GM19324 (cell line): Measurements from ENCODE around the gene SEMA6D.

Experiments used
- ATAC-seq: cut with Tn5 transposase; IDR thresholded peaks from one replicate; pipeline ENCODE4 v1.9.1; 2021; ENCODE audit warnings: mild to moderate bottlenecking, moderate library complexity; ENCODE audit not compliant: unreplicated experiment, low FRiP score

The SEMA6D gene, protein sequence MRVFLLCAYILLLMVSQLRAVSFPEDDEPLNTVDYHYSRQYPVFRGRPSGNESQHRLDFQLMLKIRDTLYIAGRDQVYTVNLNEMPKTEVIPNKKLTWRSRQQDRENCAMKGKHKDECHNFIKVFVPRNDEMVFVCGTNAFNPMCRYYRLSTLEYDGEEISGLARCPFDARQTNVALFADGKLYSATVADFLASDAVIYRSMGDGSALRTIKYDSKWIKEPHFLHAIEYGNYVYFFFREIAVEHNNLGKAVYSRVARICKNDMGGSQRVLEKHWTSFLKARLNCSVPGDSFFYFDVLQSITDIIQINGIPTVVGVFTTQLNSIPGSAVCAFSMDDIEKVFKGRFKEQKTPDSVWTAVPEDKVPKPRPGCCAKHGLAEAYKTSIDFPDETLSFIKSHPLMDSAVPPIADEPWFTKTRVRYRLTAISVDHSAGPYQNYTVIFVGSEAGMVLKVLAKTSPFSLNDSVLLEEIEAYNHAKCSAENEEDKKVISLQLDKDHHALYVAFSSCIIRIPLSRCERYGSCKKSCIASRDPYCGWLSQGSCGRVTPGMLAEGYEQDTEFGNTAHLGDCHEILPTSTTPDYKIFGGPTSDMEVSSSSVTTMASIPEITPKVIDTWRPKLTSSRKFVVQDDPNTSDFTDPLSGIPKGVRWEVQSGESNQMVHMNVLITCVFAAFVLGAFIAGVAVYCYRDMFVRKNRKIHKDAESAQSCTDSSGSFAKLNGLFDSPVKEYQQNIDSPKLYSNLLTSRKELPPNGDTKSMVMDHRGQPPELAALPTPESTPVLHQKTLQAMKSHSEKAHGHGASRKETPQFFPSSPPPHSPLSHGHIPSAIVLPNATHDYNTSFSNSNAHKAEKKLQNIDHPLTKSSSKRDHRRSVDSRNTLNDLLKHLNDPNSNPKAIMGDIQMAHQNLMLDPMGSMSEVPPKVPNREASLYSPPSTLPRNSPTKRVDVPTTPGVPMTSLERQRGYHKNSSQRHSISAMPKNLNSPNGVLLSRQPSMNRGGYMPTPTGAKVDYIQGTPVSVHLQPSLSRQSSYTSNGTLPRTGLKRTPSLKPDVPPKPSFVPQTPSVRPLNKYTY

DNA sequence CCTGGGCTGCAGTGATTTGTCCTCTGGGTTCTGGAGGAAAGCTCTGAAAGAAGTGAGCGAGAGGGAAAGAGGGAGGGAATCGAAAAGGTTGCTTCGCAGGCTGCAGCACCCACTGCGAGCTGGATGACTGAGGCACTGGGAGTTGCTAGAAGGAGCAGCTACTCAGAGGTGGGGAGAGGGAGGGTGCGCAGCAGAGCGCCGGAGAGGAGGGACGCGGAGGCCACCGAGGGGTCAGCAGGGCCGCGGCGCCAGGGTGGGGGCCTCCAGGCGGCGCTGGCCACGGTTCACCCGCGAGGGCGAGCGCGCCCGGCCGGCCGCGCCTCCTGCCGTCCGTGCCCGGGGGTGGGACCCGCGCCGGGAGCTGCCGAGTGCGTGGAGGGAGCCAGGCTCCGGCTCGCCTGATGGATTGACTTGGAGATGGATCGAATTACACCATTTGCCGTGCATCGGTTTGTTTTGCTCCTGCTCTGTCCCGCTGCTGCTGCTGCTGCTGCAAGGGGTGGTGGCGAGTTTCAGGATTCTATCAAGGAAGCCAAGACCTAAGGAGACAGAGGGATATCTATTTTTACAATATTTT is at the start of gene SEMA6D:
TSS of gene SEMA6D (plus strand) at position 470 of the 577 bp plus-strand sequence. CDS start 42,294 bp downstream, outside the sequence.
- no peak for ATAC-seq

DNA sequence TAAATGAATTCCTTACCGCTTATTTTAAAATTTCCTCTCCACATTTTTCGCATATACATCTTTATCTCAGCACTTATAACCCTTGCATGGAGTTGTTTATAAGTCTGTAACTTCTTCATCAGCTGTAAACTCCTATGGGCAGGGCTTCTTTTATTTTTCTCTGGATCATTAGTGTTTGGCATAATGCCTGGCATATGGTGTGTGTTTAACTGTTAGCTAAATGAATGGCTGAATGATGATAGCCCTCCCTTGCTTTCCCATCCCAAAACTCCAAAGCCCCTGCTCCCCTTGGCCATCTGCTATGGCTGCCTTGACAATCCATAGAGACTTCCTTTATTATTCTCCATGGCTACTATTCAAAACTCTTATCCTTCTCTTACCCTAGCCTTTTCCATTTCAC is 48.1 kb upstream of the SEMA6D start:
- ATAC-seq = no peak

DNA sequence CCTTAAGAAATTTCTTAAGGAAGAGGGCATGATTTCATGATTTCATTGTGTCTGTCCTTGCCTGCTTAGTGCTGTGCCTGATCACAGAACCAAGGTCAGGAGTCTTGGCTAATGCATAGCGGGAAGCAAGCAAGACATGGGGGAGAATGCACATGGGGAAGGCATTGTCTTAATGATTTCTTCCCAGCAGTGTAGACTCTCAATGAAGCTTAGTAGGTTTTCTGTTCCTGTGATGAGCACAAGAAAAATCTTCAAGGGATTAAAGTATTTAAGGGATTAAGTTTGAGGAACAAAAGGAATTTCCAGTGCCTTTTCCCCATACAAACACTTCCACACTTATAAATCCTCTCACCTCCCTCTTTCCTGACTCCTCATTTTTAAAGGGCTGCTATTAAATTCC is 46.9 kb upstream of the SEMA6D start:
- ATAC-seq = no peak

DNA sequence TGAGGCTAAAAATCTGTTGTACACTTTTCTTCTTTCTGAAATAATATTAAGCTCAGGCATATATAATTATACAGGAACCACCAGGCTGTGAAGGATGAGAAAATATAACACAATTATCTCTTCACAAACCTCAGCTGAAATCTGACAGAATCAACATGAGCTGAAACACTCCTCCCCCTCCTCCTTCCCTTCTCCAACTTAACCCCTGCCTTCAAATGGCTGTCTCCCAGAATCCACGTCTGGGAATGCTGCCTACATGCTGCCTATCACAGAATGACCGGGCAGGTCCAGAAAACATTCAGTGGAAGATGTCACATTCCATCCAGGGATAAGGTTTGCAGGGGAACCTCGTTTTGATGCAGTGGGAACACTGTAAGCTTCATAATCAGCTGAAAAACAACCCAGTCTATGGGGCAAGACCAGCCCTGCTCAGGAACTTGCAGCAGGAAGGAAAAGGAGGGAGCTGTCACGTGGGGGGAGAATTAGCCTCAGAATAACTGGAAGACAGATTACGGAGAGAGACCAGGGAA is 44.0 kb upstream of the SEMA6D start:
- no peak for ATAC-seq

DNA sequence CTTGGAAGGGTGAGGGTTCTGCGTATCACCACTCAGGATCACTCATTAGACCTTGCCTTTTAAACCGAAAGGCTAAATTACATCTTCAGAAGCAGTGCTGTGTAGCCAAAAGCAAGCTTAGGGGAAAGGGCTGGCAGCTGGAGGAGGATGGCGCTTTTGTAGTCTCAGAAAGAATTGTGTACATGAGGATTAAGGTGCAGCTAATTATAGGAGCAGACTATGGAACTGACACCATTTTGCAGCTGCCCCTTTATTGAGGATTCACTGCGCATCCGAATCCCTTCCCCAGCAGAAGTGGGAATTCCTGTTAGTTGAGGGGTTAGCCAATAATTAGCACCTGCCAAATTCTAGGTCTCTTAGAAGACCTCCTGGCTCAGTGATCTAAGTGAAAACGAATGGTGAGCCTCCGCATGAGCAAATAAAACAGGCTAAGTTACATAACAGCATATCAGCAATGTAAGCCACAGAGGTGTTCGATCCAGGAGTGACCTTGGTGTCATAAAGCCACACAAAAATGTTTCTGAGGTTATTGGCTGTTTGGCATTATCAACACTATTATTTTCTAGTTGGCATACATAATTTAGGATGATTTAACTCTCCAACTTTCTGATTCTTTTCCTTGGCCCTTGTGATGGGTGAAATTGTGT is 42.6 kb upstream of the SEMA6D start:
- ATAC-seq = no peak

DNA sequence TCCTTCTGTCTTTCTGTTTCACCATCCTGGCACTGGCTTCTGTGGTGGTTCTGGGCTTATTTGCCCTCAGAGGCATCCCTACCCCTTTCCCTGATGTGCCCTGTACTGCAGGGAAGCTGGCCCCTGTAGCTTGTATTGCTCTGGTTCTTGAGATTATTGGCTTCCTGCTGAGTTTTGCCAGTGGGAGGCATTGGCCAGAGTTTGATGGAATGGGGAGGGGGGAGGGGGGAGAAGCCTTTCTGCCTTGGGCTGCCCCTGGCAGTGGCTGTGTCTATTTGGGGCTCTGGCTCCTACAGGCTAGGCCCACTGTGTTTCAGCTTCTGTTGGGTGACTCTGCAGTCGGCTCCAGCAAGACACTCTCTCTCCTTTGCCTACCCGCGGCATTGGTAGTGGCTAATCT is 41.6 kb upstream of the SEMA6D start:
- ATAC-seq = no peak

DNA sequence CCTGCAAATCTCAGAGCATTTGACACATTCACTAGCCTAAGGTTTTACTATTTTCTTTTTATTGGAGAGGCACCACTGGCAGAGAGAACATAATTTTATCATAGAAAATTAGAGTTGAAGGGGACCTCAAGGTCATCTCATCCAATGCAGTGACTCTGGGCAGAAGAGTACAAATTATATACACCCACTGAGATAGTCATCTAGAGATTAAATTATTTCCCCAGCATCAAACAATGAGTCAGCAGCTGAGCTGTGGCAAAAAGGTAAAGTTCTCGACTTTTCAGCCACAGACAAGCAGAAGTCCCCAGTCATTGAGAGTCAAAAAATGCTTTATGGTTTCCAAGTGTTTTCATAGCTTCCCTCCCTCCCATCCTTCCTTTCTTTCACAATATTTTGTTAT is 39.3 kb upstream of the SEMA6D start:
- no peak for ATAC-seq

DNA sequence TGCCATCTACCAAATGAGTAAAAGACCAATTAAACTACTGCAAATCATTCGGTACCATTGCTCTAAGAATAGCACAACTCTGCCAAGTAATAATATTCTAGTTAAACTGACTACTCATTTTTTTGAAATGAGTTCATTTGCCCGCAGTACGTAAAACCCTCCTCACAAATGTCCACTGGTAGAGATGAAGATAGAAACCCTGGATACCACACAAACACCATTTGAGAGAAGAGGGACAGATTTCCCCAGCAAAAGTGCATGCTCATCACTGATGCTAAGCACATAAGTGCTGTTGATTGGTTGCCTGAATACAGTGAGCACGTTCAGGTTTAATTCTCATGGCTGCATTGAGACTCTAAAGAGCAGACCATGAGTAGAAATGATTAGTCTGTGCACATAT is 34.6 kb upstream of the SEMA6D start:
- ATAC-seq = no peak

DNA sequence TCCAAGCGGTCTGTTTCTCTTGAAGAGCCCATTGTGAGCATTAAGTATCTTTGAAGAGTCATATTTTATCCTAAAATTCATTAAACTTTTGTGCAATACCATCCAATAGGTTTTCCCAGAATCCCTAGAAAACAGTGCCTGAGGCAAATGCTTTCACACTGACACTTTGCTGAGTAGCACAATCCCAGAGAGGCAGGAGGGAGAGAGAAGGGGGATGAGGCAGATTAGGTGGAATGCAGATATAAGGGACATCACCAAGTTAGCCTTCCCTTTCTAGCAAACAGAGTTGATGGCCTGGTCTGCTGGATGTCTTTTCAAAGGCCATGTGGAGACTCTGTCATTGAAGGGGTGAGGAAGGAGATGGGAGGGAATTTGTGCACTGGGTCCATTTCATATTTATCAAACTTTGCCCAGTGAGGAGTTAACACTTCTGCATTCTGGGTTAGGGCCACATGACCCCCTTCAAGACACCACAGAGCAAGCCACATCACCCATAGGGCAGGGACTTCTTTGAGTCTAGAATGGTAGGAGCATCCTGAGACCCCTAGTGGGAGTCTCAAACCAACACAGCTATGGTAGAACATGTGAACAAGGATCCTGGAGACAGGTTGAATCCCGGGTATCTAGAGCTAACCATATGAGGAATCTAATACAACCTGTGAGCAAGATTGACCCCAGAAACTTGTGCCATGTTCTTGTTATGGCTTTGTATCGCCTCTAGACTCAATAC is 32.0 kb upstream of the SEMA6D start:
- no peak for ATAC-seq

DNA sequence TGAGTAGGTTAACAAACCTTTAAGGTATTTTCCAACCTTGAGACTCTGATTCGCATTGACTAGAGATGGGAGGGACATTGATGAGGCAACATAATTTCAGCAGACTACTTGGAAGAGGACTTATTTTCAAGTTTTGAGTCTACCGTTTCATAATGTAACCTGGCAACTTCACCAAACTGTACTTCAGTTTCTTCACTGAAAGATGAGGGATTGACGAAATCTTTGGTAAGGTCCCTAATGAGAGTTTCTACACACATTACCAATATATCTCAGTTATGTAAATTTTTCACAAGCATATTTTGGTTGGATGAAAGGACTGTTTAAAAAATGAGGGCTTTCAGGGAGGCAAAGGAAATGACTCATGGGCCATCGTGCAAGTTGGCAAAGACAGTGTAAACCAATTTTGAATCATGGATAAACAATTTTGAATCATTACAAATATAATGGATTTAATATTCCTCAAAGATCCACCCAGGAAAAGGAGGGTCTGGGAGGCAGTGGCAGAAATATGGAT is 28.7 kb upstream of the SEMA6D start:
- ATAC-seq = no peak

DNA sequence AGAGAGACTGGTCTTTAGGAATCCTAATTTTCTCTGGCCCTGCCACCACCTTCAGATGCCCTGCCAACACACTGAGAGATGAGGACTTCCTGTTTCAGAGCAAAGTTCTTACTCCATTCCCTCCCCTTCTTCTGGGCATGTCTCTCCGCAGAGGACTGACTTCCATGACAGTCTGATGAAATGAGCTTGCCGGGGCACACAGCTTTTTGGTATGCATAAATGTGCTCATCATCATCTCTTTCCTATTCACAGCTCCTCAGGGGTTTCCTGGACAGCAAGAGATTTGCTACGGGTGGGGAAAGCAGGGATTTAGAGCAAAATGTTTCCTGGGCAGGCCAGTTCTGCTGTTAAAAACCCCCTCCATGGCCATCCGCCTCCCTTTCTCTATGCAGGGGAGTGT is 27.6 kb upstream of the SEMA6D start:
- no peak for ATAC-seq

DNA sequence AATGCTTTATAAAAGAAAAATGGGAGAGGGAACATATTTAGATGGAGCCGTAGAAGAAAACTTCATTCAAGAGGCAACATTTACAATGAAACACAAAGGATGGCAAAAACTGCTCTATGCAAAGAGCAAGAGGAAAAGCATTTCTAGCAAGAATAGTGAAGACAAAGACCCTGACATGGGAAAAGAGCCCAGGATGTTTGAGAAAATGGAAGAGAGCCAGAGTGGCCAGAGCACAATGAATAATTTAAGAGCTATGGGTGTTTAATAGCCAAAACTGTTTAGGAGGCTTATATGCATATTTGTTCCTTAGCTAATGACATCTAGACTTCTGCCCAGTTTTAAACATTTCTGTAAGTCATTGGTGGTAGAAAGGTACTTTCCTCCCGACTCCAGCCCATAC is 25.4 kb upstream of the SEMA6D start:
- ATAC-seq = no peak

DNA sequence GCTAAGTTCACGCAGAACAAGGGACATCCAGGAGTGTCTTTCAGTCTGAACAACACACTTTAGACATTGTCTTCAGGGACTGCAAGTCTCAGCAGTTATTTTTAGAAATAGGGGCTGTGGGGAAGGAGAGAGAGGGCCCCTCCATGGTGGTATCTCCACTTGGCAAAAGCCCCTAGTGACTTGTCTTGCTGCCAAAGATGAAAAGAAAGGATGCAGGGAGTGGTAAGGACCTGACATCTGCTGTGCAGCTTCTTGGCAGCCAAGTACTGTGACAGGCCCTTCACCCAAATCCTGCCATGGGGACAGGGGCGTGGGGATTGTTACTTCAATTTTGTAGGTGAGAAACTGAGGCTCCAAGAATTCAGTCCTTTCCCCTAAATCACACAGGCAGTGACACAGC is 21.0 kb upstream of the SEMA6D start:
- no peak for ATAC-seq

DNA sequence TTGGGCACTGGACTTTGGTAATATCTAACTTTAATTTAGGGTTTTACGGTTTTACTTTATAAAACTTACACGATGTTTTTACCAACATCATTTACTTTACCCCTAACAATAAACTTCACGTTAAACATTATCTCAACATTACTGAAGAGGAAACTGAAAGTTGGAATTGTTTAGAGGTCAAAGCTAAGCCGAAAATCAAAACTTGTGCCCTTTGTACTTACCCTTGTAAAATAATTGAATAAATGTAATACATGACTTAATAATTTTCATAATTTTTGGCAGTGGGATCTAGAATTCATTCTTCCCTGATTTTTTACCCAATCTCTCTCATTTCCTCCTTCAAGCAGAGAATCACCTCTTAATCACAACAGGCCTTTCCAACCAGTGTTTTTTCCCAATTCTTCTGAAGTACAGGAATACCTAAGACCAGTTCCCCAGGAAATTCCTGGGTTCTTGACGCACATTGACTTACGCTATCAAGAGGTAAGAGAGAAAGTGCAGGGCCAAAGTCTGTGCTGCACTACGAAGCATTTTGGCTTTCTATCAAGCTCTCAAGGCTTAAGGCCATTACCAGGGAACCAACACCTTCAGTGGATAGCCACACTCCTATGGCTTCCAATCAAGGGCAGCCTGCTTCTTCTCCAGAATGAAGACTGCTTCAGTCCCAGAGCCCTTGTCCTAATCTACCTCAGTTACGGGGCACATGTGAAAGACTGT is 11.9 kb upstream of the SEMA6D start:
- no peak for ATAC-seq

DNA sequence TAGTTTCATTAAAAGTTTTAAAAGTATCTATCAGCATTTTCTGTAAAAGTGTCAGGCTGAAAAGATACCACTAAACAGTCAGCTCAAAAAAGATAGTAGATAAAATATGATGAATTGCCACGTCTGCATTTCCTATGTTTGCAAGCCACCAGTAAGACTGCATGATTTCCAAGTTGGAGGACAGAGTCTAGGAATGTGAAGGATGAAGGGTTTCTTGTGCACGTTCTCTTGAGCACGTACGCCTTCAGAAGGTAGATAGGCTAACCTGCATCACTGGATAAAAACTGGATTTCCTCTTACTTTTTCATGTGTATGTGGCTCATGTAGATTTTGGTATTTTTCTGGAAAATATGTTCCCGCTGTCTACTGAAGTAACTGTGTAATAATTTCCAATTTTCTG is 9.9 kb upstream of the SEMA6D start:
- no peak for ATAC-seq

DNA sequence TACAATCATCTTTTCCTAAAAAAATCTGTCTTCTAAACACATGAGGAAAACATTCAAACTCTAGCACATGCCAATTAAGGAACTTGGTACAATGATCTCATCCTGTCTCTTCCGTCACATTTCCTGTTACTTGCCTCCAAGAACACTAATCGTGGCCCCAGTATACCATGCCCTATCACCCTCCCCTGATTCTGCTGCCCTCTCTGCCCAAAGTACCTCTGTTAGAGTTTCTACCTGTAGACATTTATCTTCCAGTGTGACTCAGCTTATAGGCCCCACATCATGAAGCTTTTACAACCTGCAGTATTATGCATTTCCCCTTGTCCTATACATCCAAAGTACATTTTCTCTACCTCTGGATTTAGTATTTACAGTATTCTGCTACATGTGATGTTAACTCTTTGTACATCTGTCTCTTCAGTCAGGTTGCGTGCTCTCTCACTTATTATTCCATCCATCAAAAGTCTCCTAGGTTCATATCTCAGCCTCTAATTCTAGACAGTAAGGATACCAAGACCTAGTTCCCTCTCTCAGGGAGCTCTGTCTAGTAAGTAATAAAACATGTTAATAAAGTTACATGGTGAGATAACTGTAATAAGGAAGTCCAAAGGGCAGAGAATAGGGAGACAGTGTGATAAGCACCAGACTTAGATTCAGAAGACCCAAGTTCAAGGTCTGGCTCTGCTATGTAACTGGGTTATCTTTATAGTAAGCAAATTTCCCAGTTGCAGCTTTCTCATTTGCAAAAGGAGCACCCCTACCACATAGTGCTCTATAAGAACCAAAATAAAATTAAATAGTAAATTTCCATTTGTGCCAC is 8.9 kb upstream of the SEMA6D start:
- ATAC-seq = no peak

DNA sequence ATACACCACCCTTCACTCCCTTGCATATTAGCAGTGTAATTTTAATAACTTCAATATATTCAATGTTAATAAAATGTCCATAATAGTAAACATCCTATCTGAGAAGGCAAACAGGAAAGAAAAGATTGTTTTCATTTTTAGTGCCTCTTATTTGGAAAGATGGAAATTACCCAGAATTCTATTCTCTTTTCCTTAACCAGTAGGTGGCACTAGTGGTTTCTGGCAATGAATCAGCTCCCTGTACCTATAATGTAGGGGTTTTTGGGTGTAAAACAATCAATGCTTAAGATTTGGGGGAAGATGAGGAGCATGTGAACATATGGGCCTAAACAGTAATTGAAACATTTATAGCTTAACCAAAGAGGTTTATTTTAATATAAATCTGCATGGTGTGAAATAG is 5.7 kb upstream of the SEMA6D start:
- ATAC-seq = no peak

DNA sequence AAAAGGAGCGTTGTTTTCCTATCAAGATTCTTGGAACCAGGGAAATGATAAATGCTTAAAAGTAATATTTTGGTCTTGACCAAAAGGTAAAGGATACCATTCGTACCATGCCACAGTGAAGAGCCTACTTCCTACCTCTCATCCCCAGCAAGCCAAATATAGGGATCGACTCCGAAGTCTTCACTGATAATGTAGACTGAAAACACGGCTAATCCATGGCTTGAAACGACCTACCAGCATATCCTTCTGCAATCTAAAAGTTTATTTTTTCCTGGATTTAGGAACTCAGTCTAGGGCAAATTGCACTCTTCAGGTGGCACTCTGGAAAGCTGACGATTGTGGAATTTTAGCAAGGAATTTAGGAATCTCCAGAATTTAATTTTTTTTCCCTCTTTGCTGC is 1.9 kb upstream of the SEMA6D start:
- no peak for ATAC-seq
